Testis (tissue), 3 donors: ENCODE results near the gene CLASP2. TPM values are rescaled to one million over a fixed set of nuclear protein-coding genes. Genes with fewer than 3 reads are reported as not detected.

Experiments
- DNase-seq: peaks from one replicate; pipeline ENCODE4 v3.0.0-alpha.2; 2019
- H3K27ac ChIP-seq, 2 donors: fragments of 200-600 bp; sonication (generic); one replicate each; pipeline ENCODE4 v1.5.1; 2019
- H3K27me3 ChIP-seq: fragments of 200-600 bp; sonication (generic); one replicate; pipeline ENCODE4 v1.5.1; 2019
- H3K36me3 ChIP-seq: fragments of 200-600 bp; sonication (generic); one replicate; pipeline ENCODE4 v1.5.1; 2017; ENCODE audit warnings: low read depth; ENCODE audit errors: missing control alignments
- H3K4me1 ChIP-seq: fragments of 200-600 bp; sonication (generic); one replicate; pipeline ENCODE4 v1.5.1; 2019
- H3K4me3 ChIP-seq, 2 donors: fragments of 200-600 bp; sonication (generic); one replicate each; pipeline ENCODE4 v1.5.1; 2017 to 2019
- H3K9me3 ChIP-seq: fragments of 200-600 bp; sonication (generic); one replicate; pipeline ENCODE4 v1.5.1; 2017
- CTCF ChIP-seq, 3 experiments: fragments of 450-650 bp in 2 of 3; fragments of 200-600 bp in 1 of 3; sonication (generic) in 1 of 3; IDR thresholded peaks; one replicate each; pipeline ENCODE4 v1.5.1; 2016 to 2019; ENCODE audit warnings: antibody characterized with exemption in 3 of 3, mild to moderate bottlenecking in 2 of 3, moderate library complexity in 1 of 3
- POLR2A ChIP-seq: fragments of 450-650 bp; IDR thresholded peaks from one replicate; pipeline ENCODE4 v1.6.1; 2017; ENCODE audit warnings: antibody characterized with exemption, mild to moderate bottlenecking, moderate library complexity
- WGBS, 2 donors: methylation state at CpG; one replicate each; pipeline ENCODE4 v1.1.5; 2018; 5-methylcytosine and 5-hydroxymethylcytosine counted together
- intact Hi-C: fragments of 100-400 bp; cut with DNase I; formaldehyde crosslinking; loops from one replicate; pipeline ENCODE4 v1.15.1; 2023; ENCODE audit warnings: low total_unique reads
- polyA plus RNA-seq: library from polyadenylated mRNA; stranded (reverse); fragments of 350-450 nt; fragmentation: Illumina TruSeq; extraction: RNeasy Lipid Tissue Mini Kit (QIAGEN cat#74804); gene quantifications from one replicate; pipeline ENCODE4 v1.2.3, GENCODE V29; 2014; ENCODE audit warnings: low read depth, low replicate concordance; ENCODE audit not compliant: insufficient read depth
- total RNA-seq, 2 donors: library from RNA; depleted of rRNA; stranded (reverse); fragments of >200 nt; gene quantifications; one replicate each; pipeline ENCODE4 v1.2.3, GENCODE V29; 2016

The CLASP2 gene
- total and polyA plus RNA-seq, 3 donors from 2014 or later, result 21.5 to 72.1 (median 68.4) TPM

GRCh38 chr3:33505027-33505426 is 213.0 kb downstream of the CLASP2 start:
- no peaks in the 10 kb centered on the region for H3K27me3 ChIP-seq
- H3K27ac ChIP-seq, result no peak overlapping the region
- no peaks in the 10 kb centered on the region for H3K36me3 ChIP-seq
- H3K9me3 ChIP-seq, result no peaks in the 10 kb centered on the region
- H3K4me3 ChIP-seq, result no peak overlapping the region
- intact Hi-C loops, result no loop called here
- H3K4me1 ChIP-seq, result no peaks in the 10 kb centered on the region
- DNase-seq, result no peak
- TF ChIP-seq CTCF (IDR thresholded peaks at IDR 0.05) (no peak), POLR2A (no peak)

- no peaks in the 10 kb centered on the region for H3K36me3 ChIP-seq
Measured at GRCh38 chr3:33496449-33496848, 221.6 kb downstream of the CLASP2 start.

GRCh38 chr3:33491721-33492120 is 226.3 kb downstream of the CLASP2 start:
- H3K27ac ChIP-seq, result no peak overlapping the region
- 82% methylated on average over 4 of the region's 4 CpGs for WGBS, 2 donors
- intact Hi-C loops, result no loop called here
- H3K4me1 ChIP-seq, result no peaks in the 10 kb centered on the region
- DNase-seq, result no peak
- TF ChIP-seq CTCF (IDR thresholded peaks at IDR 0.05) (no peak), POLR2A (no peak)
- no peak overlapping the region for H3K4me3 ChIP-seq
- H3K27me3 ChIP-seq, result no peaks in the 10 kb centered on the region
- no peaks in the 10 kb centered on the region for H3K9me3 ChIP-seq
- no peaks in the 10 kb centered on the region for H3K36me3 ChIP-seq

More at GRCh38 chr3:33496449-33496848, 221.6 kb downstream of the CLASP2 start:
- Histone ChIP-seq H3K27me3 (no peaks in the 10 kb centered on the region), H3K9me3 (no peaks in the 10 kb centered on the region), H3K4me3 (no peak overlapping the region), H3K27ac (no peak overlapping the region), H3K4me1 (no peaks in the 10 kb centered on the region)
- 77 to 88% methylated on average over 2 of the region's 2 CpGs for WGBS, 2 donors
- TF ChIP-seq POLR2A, result no peak
- TF ChIP-seq CTCF (IDR thresholded peaks at IDR 0.05), result no peak
- no peak for DNase-seq
- intact Hi-C loops, result no loop called here

GRCh38 chr3:33490641-33491241 is 227.3 kb downstream of the CLASP2 start:
- no peak overlapping the region for H3K27ac ChIP-seq
- no peak overlapping the region for H3K4me3 ChIP-seq
- H3K4me1 ChIP-seq, result no peaks in the 10 kb centered on the region
- TF ChIP-seq CTCF (IDR thresholded peaks at IDR 0.05) (no peak), POLR2A (no peak)
- intact Hi-C loops, result no loop called here
- no peaks in the 10 kb centered on the region for H3K9me3 ChIP-seq
- no peaks in the 10 kb centered on the region for H3K27me3 ChIP-seq
- DNase-seq, result no peak
- no peaks in the 10 kb centered on the region for H3K36me3 ChIP-seq

- H3K27me3 ChIP-seq, result no peaks in the 10 kb centered on the region
- H3K36me3 ChIP-seq, result no peaks in the 10 kb centered on the region
- no peak for DNase-seq
- TF ChIP-seq CTCF (IDR thresholded peaks at IDR 0.05) (no peak), POLR2A (no peak)
- H3K4me3 ChIP-seq, result no peak overlapping the region
- no peak overlapping the region for H3K27ac ChIP-seq
- 95 to 97% methylated on average over 1 of the region's 1 CpG for WGBS, 2 donors
- H3K4me1 ChIP-seq, result no peaks in the 10 kb centered on the region
- intact Hi-C loops, result no loop called here
- H3K9me3 ChIP-seq, result no peaks in the 10 kb centered on the region
Measured at GRCh38 chr3:33488683-33489082, 229.4 kb downstream of the CLASP2 start.
